ENCODE results near the gene SLC45A2. TPM values are rescaled to one million over a fixed set of nuclear protein-coding genes. Genes with fewer than 3 reads are reported as not detected.
"Not testable (repeated sequence)": the region's sequence is repeated elsewhere in the genome, so short reads cannot be mapped to it uniquely, and the experiment has no call there.

SLC45A2 gene
- total and polyA plus RNA-seq, 5 donors = 0.32 to 0.70 TPM; not detected in 3

DNA sequence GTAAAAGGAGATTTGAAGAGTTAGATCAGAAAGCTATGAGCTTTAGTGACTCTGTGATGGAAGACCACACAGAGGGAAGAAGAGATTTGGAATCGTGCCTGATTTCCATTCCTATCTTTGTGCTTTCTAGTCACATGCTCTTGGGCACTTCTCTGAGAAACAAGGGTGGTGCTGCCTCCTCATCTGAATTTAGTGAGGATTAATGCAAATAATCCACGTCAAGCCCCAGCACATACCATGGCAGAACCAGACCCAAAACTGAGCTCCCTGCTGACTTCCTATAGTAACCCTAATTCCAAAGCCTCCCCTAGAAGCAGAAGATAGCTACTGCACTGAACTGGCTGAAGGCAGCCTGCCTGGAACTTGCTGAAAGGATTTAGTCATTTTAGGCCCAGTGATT is 17.7 kb downstream of the SLC45A2 start:
- Histone ChIP-seq H3K27ac (ENCODE audit: low read length) (no peak overlapping the region), H3K9me3 (ENCODE audit: control insufficient read depth, low read length) (no peaks in the 10 kb centered on the region), H3K4me1 (ENCODE audit: control insufficient read depth, insufficient read depth, low read length) (no peaks in the 10 kb centered on the region), H3K27me3 (ENCODE audit: control insufficient read depth, insufficient read depth) (no peaks in the 10 kb centered on the region), H3K4me3 (ENCODE audit: low read length) (no peak overlapping the region)
- intact Hi-C loops (cut with DNase I) = loop anchor here in 3 of 4 donors (10.0 kb wide), 2 partner anchors 502 to 532 kb away; no protein-coding TSS in a partner anchor
- ATAC-seq = no peak
- no peak for DNase-seq
- 44% methylated on average over 2 of the region's 2 CpGs for WGBS

- H3K27ac ChIP-seq (ENCODE audit: low read length) = no peak overlapping the region
- DNase-seq (no peak), ATAC-seq (no peak)
- no peaks in the 10 kb centered on the region for H3K27me3 ChIP-seq (ENCODE audit: control insufficient read depth, insufficient read depth)
- no peaks in the 10 kb centered on the region for H3K9me3 ChIP-seq (ENCODE audit: control insufficient read depth, low read length)
- WGBS = 67% methylated on average over 2 of the region's 2 CpGs
- no peak overlapping the region for H3K4me3 ChIP-seq (ENCODE audit: low read length)
- intact Hi-C loops (cut with DNase I) = loop anchor here in 3 of 4 donors (10.0 kb wide), 2 partner anchors 499 to 529 kb away; no protein-coding TSS in a partner anchor
- H3K4me1 ChIP-seq (ENCODE audit: control insufficient read depth, insufficient read depth, low read length) = no peaks in the 10 kb centered on the region
These were observed 20.3 kb downstream of the SLC45A2 start for GRCh38 chr5:33964132-33964700.

- WGBS = 72% methylated on average over 2 of the region's 2 CpGs
- H3K4me3 ChIP-seq (ENCODE audit: low read length) = no peak overlapping the region
- no peak overlapping the region for H3K27ac ChIP-seq (ENCODE audit: low read length)
- H3K27me3 ChIP-seq (ENCODE audit: control insufficient read depth, insufficient read depth) = no peaks in the 10 kb centered on the region
- peaks cover 5% of the 10 kb centered on the region for H3K9me3 ChIP-seq (ENCODE audit: control insufficient read depth, low read length)
- DNase-seq = no peak
- H3K4me1 ChIP-seq (ENCODE audit: control insufficient read depth, insufficient read depth, low read length) = no peaks in the 10 kb centered on the region
- ATAC-seq = no peak
- intact Hi-C loops (cut with DNase I) = no loop called here
These were observed 26.3 kb downstream of the SLC45A2 start for GRCh38 chr5:33958176-33958575.

GRCh38 chr5:33957577-33958150 is 26.8 kb downstream of the SLC45A2 start:
- Histone ChIP-seq H3K4me1 (ENCODE audit: control insufficient read depth, insufficient read depth, low read length) (no peaks in the 10 kb centered on the region), H3K9me3 (ENCODE audit: control insufficient read depth, low read length) (peaks cover 5% of the 10 kb centered on the region), H3K27me3 (ENCODE audit: control insufficient read depth, insufficient read depth) (no peaks in the 10 kb centered on the region), H3K4me3 (ENCODE audit: low read length) (no peak overlapping the region), H3K27ac (ENCODE audit: low read length) (no peak overlapping the region)
- DNase-seq (no peak), ATAC-seq (no peak)
- WGBS = 71% methylated on average over 2 of the region's 2 CpGs
- intact Hi-C loops (cut with DNase I) = no loop called here

GRCh38 chr5:33952175-33952574 is 32.3 kb downstream of the SLC45A2 start:
- 76% methylated on average over 5 of the region's 5 CpGs for WGBS
- not testable (repeated sequence) for ATAC-seq; H3K9me3 ChIP-seq (ENCODE audit: control insufficient read depth, low read length)

GRCh38 chr5:33944543-33945132 is 39.9 kb downstream of the SLC45A2 start:
- 82% methylated on average over 12 of the region's 12 CpGs for WGBS
- DNase-seq (peak in 1 of 3 donors; percentile 28), ATAC-seq (no peak)
- Histone ChIP-seq H3K4me3 (ENCODE audit: low read length) (no peak overlapping the region), H3K9me3 (ENCODE audit: control insufficient read depth, low read length) (no peaks in the 10 kb centered on the region), H3K4me1 (ENCODE audit: control insufficient read depth, insufficient read depth, low read length) (no peaks in the 10 kb centered on the region), H3K27ac (ENCODE audit: low read length) (no peak overlapping the region), H3K27me3 (ENCODE audit: control insufficient read depth, insufficient read depth) (no peaks in the 10 kb centered on the region)
- intact Hi-C loops (cut with DNase I) = no loop called here

More at GRCh38 chr5:33952175-33952574, 32.3 kb downstream of the SLC45A2 start:
- H3K27me3 ChIP-seq (ENCODE audit: control insufficient read depth, insufficient read depth); DNase-seq; H3K4me3 ChIP-seq (ENCODE audit: low read length); H3K27ac ChIP-seq (ENCODE audit: low read length); intact Hi-C loops (cut with DNase I); H3K4me1 ChIP-seq (ENCODE audit: control insufficient read depth, insufficient read depth, low read length): not testable (repeated sequence)

- no peak overlapping the region for H3K27ac ChIP-seq (ENCODE audit: low read length)
- H3K27me3 ChIP-seq (ENCODE audit: control insufficient read depth, insufficient read depth) = no peaks in the 10 kb centered on the region
- H3K4me1 ChIP-seq (ENCODE audit: control insufficient read depth, insufficient read depth, low read length) = no peaks in the 10 kb centered on the region
- ATAC-seq (no peak), DNase-seq (no peak)
- intact Hi-C loops (cut with DNase I) = no loop called here
- no peak overlapping the region for H3K4me3 ChIP-seq (ENCODE audit: low read length)
- no peaks in the 10 kb centered on the region for H3K9me3 ChIP-seq (ENCODE audit: control insufficient read depth, low read length)
- 85% methylated on average over 5 of the region's 5 CpGs for WGBS
These were observed 43.4 kb downstream of the SLC45A2 start for GRCh38 chr5:33941090-33941489.

GRCh38 chr5:33939556-33940262 is 44.8 kb downstream of the SLC45A2 start:
- Histone ChIP-seq H3K4me1 (ENCODE audit: control insufficient read depth, insufficient read depth, low read length) (no peaks in the 10 kb centered on the region), H3K4me3 (ENCODE audit: low read length) (no peak overlapping the region), H3K27me3 (ENCODE audit: control insufficient read depth, insufficient read depth) (no peaks in the 10 kb centered on the region), H3K9me3 (ENCODE audit: control insufficient read depth, low read length) (no peaks in the 10 kb centered on the region), H3K27ac (ENCODE audit: low read length) (no peak overlapping the region)
- intact Hi-C loops (cut with DNase I) = loop anchor here in 1 of 4 donors (10.0 kb wide), 2 partner anchors 475 to 505 kb away; no protein-coding TSS in a partner anchor
- ATAC-seq = no peak
- no peak for DNase-seq
- WGBS = 77% methylated on average over 8 of the region's 8 CpGs

DNA sequence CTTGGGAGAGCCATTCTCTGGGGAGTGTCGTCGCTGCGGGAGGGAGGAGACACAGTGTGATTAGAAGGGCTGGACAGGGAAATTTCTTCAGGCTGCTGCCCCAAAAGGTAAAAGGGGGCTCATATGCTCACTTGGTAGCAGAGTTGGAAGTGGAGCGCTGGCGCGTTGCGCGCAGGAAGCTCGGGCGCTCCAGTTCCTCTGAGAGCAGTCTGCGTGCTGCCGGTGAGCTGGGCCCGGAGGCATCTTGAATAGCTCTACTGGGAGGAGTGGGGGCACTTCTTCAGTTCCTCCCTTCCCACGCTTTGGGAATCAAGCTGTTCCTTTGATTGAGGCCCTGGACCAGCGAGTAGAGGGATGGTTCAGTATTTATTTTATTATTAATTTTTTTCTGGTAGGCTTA is 45.6 kb downstream of the SLC45A2 start:
- no peak overlapping the region for H3K4me3 ChIP-seq (ENCODE audit: low read length)
- intact Hi-C loops (cut with DNase I) = loop anchor here in 1 of 4 donors (10.0 kb wide), 2 partner anchors 474 to 504 kb away; no protein-coding TSS in a partner anchor
- WGBS = 20% methylated on average over 15 of the region's 15 CpGs
- H3K27ac ChIP-seq (ENCODE audit: low read length) = no peak overlapping the region
- no peak for ATAC-seq
- H3K27me3 ChIP-seq (ENCODE audit: control insufficient read depth, insufficient read depth) = no peaks in the 10 kb centered on the region
- peak in 1 of 3 donors; percentile 28 for DNase-seq
- H3K9me3 ChIP-seq (ENCODE audit: control insufficient read depth, low read length) = no peaks in the 10 kb centered on the region
- no peaks in the 10 kb centered on the region for H3K4me1 ChIP-seq (ENCODE audit: control insufficient read depth, insufficient read depth, low read length)

DNA sequence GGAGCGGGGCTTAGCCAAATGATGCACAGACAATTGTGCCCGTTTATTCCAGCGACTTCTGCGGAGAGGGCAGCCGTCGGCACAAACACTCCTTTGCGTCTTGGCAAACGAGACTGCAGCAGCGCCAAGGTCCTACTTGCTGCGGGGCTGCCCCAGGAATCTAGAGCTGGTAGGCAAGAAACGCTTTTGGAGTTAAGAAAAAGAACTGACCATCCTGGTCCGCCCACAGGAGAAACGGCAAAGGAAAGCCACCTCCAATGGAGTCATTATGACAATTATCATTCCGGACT is 46.0 kb downstream of the SLC45A2 start:
- intact Hi-C loops (cut with DNase I) = loop anchor here in 1 of 4 donors (10.0 kb wide), 2 partner anchors 474 to 504 kb away; no protein-coding TSS in a partner anchor
- Histone ChIP-seq H3K27ac (ENCODE audit: low read length) (no peak overlapping the region), H3K27me3 (ENCODE audit: control insufficient read depth, insufficient read depth) (no peaks in the 10 kb centered on the region)

More for the DNA sequence above, 46.0 kb downstream of the SLC45A2 start:
- Histone ChIP-seq H3K4me1 (ENCODE audit: control insufficient read depth, insufficient read depth, low read length) (no peaks in the 10 kb centered on the region), H3K4me3 (ENCODE audit: low read length) (no peak overlapping the region), H3K9me3 (ENCODE audit: control insufficient read depth, low read length) (no peaks in the 10 kb centered on the region)
- ATAC-seq (no peak), DNase-seq (no peak)
- 21% methylated on average over 14 of the region's 14 CpGs for WGBS
